ENCODE results near the gene OR14J1. TPM values are rescaled to one million over a fixed set of nuclear protein-coding genes. Genes with fewer than 3 reads are reported as not detected.

The OR14J1 gene
- not detected for total RNA-seq

GRCh38 chr6:29301316-29301715 is at the start of gene OR14J1:
OR14J1 (plus strand) TSS chr6:29301701; CDS start chr6:29306690, 4,989 bp downstream.
- 64 to 67% methylated on average over 3 of the region's 3 CpGs for WGBS, 2 donors
- intact Hi-C loops (cut with DNase I; ENCODE audit: low total_unique reads) = no loop called here
- DNase-seq (ENCODE audit: low spot score in 2 of 2) = no peak
- TF ChIP-seq POLR2A (IDR thresholded peaks at IDR 0.05) (no peak), CTCF (IDR thresholded peaks at IDR 0.05) (no peak)
- no peak within 1 kb of the TSS for H3K4me3 ChIP-seq (ENCODE audit: low read depth, poor library complexity, severe bottlenecking)

GRCh38 chr6:29251736-29252135 is 49.8 kb upstream of the OR14J1 start:
- TF ChIP-seq CTCF (IDR thresholded peaks at IDR 0.05) = no peak
- TF ChIP-seq POLR2A (IDR thresholded peaks at IDR 0.05) = no peak
- intact Hi-C loops (cut with DNase I; ENCODE audit: low total_unique reads) = no loop called here
- H3K4me3 ChIP-seq (ENCODE audit: low read depth, poor library complexity, severe bottlenecking) = no peak overlapping the region
- WGBS, 2 donors = 90 to 92% methylated on average over 9 of the region's 9 CpGs
- no peak for DNase-seq (ENCODE audit: low spot score in 2 of 2)

- TF ChIP-seq CTCF (IDR thresholded peaks at IDR 0.05) = no peak
- no peak for TF ChIP-seq POLR2A (IDR thresholded peaks at IDR 0.05)
- WGBS, 2 donors = 88 to 90% methylated on average over 2 of the region's 2 CpGs
- DNase-seq (ENCODE audit: low spot score in 2 of 2) = no peak
- intact Hi-C loops (cut with DNase I; ENCODE audit: low total_unique reads) = no loop called here
- H3K4me3 ChIP-seq (ENCODE audit: low read depth, poor library complexity, severe bottlenecking) = no peak overlapping the region
Observed at GRCh38 chr6:29255530-29255929, 46.0 kb upstream of the OR14J1 start.

GRCh38 chr6:29259721-29260120 is 41.8 kb upstream of the OR14J1 start:
- TF ChIP-seq POLR2A (IDR thresholded peaks at IDR 0.05) (no peak), CTCF (IDR thresholded peaks at IDR 0.05) (no peak)
- intact Hi-C loops (cut with DNase I; ENCODE audit: low total_unique reads) = no loop called here
- WGBS, 2 donors = 37 to 61% methylated on average over 2 of the region's 2 CpGs
- H3K4me3 ChIP-seq (ENCODE audit: low read depth, poor library complexity, severe bottlenecking) = no peak overlapping the region
- DNase-seq (ENCODE audit: low spot score in 2 of 2) = no peak

- H3K4me3 ChIP-seq (ENCODE audit: low read depth, poor library complexity, severe bottlenecking) = no peak overlapping the region
- no peak for DNase-seq (ENCODE audit: low spot score in 2 of 2)
- no peak for TF ChIP-seq CTCF (IDR thresholded peaks at IDR 0.05)
- TF ChIP-seq POLR2A (IDR thresholded peaks at IDR 0.05) = no peak
- WGBS, 2 donors = 72 to 75% methylated on average over 3 of the region's 3 CpGs
- intact Hi-C loops (cut with DNase I; ENCODE audit: low total_unique reads) = no loop called here
Observed at GRCh38 chr6:29263001-29263400, 38.5 kb upstream of the OR14J1 start.

- H3K4me3 ChIP-seq (ENCODE audit: low read depth, poor library complexity, severe bottlenecking) = no peak overlapping the region
- 87 to 91% methylated on average over 1 of the region's 1 CpG for WGBS, 2 donors
- intact Hi-C loops (cut with DNase I; ENCODE audit: low total_unique reads) = no loop called here
- no peak for DNase-seq (ENCODE audit: low spot score in 2 of 2)
- no peak for TF ChIP-seq CTCF (IDR thresholded peaks at IDR 0.05)
- no peak for TF ChIP-seq POLR2A (IDR thresholded peaks at IDR 0.05)
Observed at GRCh38 chr6:29294499-29294914, 7.0 kb upstream of the OR14J1 start.
